ENCODE data around the gene CACNA1G.

Gene CACNA1G

GRCh38 chr17:50586421-50587247, 26.1 kb downstream of the CACNA1G start:
- H3K4me3 ChIP-seq (ENCODE audit: severe bottlenecking), result no peak overlapping the region
- H3K4me1 ChIP-seq (ENCODE audit: insufficient read depth, poor library complexity, severe bottlenecking), result peaks cover 4% of the 10 kb centered on the region
- no peak for TF ChIP-seq CTCF (IDR thresholded peaks at IDR 0.05; ENCODE audit: poor library complexity, severe bottlenecking)
- DNase-seq (ENCODE audit: low spot score) (no peak), ATAC-seq (ENCODE audit: low read depth) (no peak)
- no peaks in the 10 kb centered on the region for H3K36me3 ChIP-seq (ENCODE audit: low read depth)
- H3K9me3 ChIP-seq (ENCODE audit: severe bottlenecking), result no peaks in the 10 kb centered on the region
- H3K27ac ChIP-seq (ENCODE audit: poor library complexity, severe bottlenecking), result no peak overlapping the region
- H3K27me3 ChIP-seq (ENCODE audit: insufficient read depth, poor library complexity, severe bottlenecking), result no peaks in the 10 kb centered on the region

- no peak for TF ChIP-seq CTCF (IDR thresholded peaks at IDR 0.05; ENCODE audit: poor library complexity, severe bottlenecking)
- H3K4me1 ChIP-seq (ENCODE audit: insufficient read depth, poor library complexity, severe bottlenecking), result peaks cover 4% of the 10 kb centered on the region
- H3K27me3 ChIP-seq (ENCODE audit: insufficient read depth, poor library complexity, severe bottlenecking), result no peaks in the 10 kb centered on the region
- no peaks in the 10 kb centered on the region for H3K36me3 ChIP-seq (ENCODE audit: low read depth)
- H3K27ac ChIP-seq (ENCODE audit: poor library complexity, severe bottlenecking), result no peak overlapping the region
- DNase-seq (ENCODE audit: low spot score), result no peak
- no peak overlapping the region for H3K4me3 ChIP-seq (ENCODE audit: severe bottlenecking)
- no peaks in the 10 kb centered on the region for H3K9me3 ChIP-seq (ENCODE audit: severe bottlenecking)
- ATAC-seq (ENCODE audit: low read depth), result no peak
Observed at GRCh38 chr17:50587571-50587970, 27.1 kb downstream of the CACNA1G start.

- Histone ChIP-seq H3K9me3 (ENCODE audit: severe bottlenecking) (no peaks in the 10 kb centered on the region), H3K27me3 (ENCODE audit: insufficient read depth, poor library complexity, severe bottlenecking) (no peaks in the 10 kb centered on the region), H3K36me3 (ENCODE audit: low read depth) (no peaks in the 10 kb centered on the region), H3K4me3 (ENCODE audit: severe bottlenecking) (no peak overlapping the region), H3K4me1 (ENCODE audit: insufficient read depth, poor library complexity, severe bottlenecking) (peaks cover 4% of the 10 kb centered on the region), H3K27ac (ENCODE audit: poor library complexity, severe bottlenecking) (no peak overlapping the region)
- ATAC-seq (ENCODE audit: low read depth) (no peak), DNase-seq (ENCODE audit: low spot score) (no peak)
- no peak for TF ChIP-seq CTCF (IDR thresholded peaks at IDR 0.05; ENCODE audit: poor library complexity, severe bottlenecking)
Observed at GRCh38 chr17:50588391-50589049, 28.0 kb downstream of the CACNA1G start.

- no peak for DNase-seq (ENCODE audit: low spot score)
- no peaks in the 10 kb centered on the region for H3K9me3 ChIP-seq (ENCODE audit: severe bottlenecking)
- H3K27ac ChIP-seq (ENCODE audit: poor library complexity, severe bottlenecking), result no peak overlapping the region
- peaks cover 4% of the 10 kb centered on the region for H3K4me1 ChIP-seq (ENCODE audit: insufficient read depth, poor library complexity, severe bottlenecking)
- no peak overlapping the region for H3K4me3 ChIP-seq (ENCODE audit: severe bottlenecking)
- no peaks in the 10 kb centered on the region for H3K27me3 ChIP-seq (ENCODE audit: insufficient read depth, poor library complexity, severe bottlenecking)
- H3K36me3 ChIP-seq (ENCODE audit: low read depth), result no peaks in the 10 kb centered on the region
- ATAC-seq (ENCODE audit: low read depth), result no peak
- TF ChIP-seq CTCF (IDR thresholded peaks at IDR 0.05; ENCODE audit: poor library complexity, severe bottlenecking), result no peak
Observed at GRCh38 chr17:50589095-50589705, 28.7 kb downstream of the CACNA1G start.

Measured in RWPE2 (cell line).